Esophagus squamous epithelium (tissue), 5 donors: ENCODE data around the gene CELF4. TPM values are rescaled to one million over a fixed set of nuclear protein-coding genes. Genes with fewer than 3 reads are reported as not detected.

Experiments used
- DNase-seq: peaks from one replicate; lab custom pipeline; 2025; lab: John Stamatoyannopoulos, UW
- H3K27ac ChIP-seq, 4 donors: fragments of 200-600 bp; sonication (generic); one replicate each; pipeline ENCODE4 v1.5.1; 2016 to 2019; ENCODE audit warnings: mild to moderate bottlenecking in 1 of 4
- H3K27me3 ChIP-seq, 4 donors: fragments of 200-600 bp; sonication (generic); 1 replicate in 3 of 4; 2 replicates in 1 of 4; pipeline versions ENCODE4 v1.5.1 to v1.6.0; 2017 to 2021; ENCODE audit warnings: antibody characterized with exemption in 1 of 4
- H3K36me3 ChIP-seq, 3 donors: fragments of 200-600 bp; sonication (generic); one replicate each; pipeline ENCODE4 v1.5.1; 2016 to 2019
- H3K4me1 ChIP-seq, 3 donors: fragments of 200-600 bp; sonication (generic); one replicate each; pipeline ENCODE4 v1.5.1; 2017 to 2019
- H3K4me3 ChIP-seq, 4 donors: fragments of 200-600 bp; sonication (generic); 1 replicate in 3 of 4; 2 replicates in 1 of 4; pipeline ENCODE4 v1.5.1; 2016 to 2019; ENCODE audit warnings: mild to moderate bottlenecking in 2 of 4, moderate library complexity in 1 of 4
- H3K9me3 ChIP-seq, 3 donors: fragments of 200-600 bp; sonication (generic); one replicate each; pipeline ENCODE4 v1.5.1; 2016 to 2019
- POLR2A ChIP-seq, 4 donors: fragments of 450-650 bp; IDR thresholded peaks; one replicate each; pipeline ENCODE4 v1.6.1; 2017; ENCODE audit warnings: antibody characterized with exemption in 4 of 4, mild to moderate bottlenecking in 4 of 4, moderate library complexity in 3 of 4
- WGBS, 2 donors: methylation state at CpG; one replicate each; pipeline ENCODE4 v1.1.5; 2018; 5-methylcytosine and 5-hydroxymethylcytosine counted together
- intact Hi-C: fragments of 100-400 bp; cut with DNase I; formaldehyde crosslinking; loops from one replicate; pipeline ENCODE4 v1.15.0; 2022
- total RNA-seq, 4 donors: library from RNA; depleted of rRNA; stranded (reverse); fragments of >200 nt; gene quantifications; one replicate each; pipeline ENCODE4 v1.1.0, GENCODE V29; 2016
- TF ChIP-seq, protein P1 (sequence below), 6 experiments: fragments of 450-650 bp in 4 of 6; fragments of 200-600 bp in 2 of 6; sonication (generic) in 2 of 6; IDR thresholded peaks; one replicate each; pipeline ENCODE4 v1.5.1; 2016 to 2019; ENCODE audit warnings: antibody characterized with exemption in 6 of 6, mild to moderate bottlenecking in 4 of 6, moderate library complexity in 4 of 6
- donor health status: DM: yes; HTN: yes; CAD: no.

CELF4 gene
- total RNA-seq, 4 donors from 2014 or later, result not detected

DNA sequence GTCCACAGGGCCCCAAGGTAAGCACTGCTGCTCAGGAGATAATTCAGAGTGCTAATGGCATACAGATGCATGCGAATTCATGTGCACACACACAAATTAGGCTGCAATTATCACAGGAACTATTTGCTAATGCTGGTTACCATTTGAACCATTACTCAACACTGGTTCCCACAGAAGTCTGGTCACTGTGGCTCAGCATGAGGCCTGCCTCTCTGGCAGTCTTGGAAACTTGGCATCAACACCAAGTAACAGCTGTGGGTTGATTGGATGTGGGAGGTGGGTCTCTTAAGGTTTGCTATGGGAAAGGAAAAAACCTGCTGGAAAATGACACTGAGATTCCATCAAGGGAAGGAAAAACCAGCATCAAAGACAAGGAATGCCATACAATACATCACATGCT is 105.0 kb downstream of the CELF4 start:
- Histone ChIP-seq H3K4me3 (no peak overlapping the region), H3K4me1 (no peaks in the 10 kb centered on the region), H3K27me3 (peaks cover 0 to 9% (median 0%) of the 10 kb centered on the region in 4 donors), H3K36me3 (no peaks in the 10 kb centered on the region), H3K9me3 (no peaks in the 10 kb centered on the region), H3K27ac (no peak overlapping the region)
- WGBS, 2 donors, result 83 to 100% methylated on average over 1 of the region's 1 CpG
- no peak for DNase-seq
- intact Hi-C loops, result no loop called here
- TF ChIP-seq, protein P1, sequence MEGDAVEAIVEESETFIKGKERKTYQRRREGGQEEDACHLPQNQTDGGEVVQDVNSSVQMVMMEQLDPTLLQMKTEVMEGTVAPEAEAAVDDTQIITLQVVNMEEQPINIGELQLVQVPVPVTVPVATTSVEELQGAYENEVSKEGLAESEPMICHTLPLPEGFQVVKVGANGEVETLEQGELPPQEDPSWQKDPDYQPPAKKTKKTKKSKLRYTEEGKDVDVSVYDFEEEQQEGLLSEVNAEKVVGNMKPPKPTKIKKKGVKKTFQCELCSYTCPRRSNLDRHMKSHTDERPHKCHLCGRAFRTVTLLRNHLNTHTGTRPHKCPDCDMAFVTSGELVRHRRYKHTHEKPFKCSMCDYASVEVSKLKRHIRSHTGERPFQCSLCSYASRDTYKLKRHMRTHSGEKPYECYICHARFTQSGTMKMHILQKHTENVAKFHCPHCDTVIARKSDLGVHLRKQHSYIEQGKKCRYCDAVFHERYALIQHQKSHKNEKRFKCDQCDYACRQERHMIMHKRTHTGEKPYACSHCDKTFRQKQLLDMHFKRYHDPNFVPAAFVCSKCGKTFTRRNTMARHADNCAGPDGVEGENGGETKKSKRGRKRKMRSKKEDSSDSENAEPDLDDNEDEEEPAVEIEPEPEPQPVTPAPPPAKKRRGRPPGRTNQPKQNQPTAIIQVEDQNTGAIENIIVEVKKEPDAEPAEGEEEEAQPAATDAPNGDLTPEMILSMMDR (IDR thresholded peaks at IDR 0.05), result no peak
- TF ChIP-seq POLR2A (IDR thresholded peaks at IDR 0.05), result no peak

DNA sequence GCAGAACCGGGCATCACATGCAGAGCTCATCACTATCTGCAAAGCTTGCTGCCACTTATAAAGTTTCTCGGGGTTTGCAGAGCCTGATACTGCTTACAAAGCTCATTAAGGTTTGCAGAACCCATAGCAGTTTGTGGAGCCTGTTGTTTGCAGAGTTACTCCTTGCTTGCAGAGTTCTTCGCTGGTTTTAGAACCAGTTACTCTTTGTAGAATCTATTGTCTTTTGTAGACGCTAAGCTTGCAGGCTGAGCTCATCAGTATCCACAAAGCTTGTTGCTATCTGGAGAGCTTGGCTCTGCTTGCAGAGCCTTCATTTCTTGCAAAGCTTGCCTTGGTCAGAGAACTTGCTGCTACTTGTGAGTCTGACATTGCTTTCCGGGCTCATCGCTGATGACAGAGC is 106.9 kb downstream of the CELF4 start:
- TF ChIP-seq, protein P1 (IDR thresholded peaks at IDR 0.05), result no peak
- TF ChIP-seq POLR2A (IDR thresholded peaks at IDR 0.05), result no peak
- 70 to 73% methylated on average over 4 to 6 of the region's 6 CpGs for WGBS, 2 donors
- no peak for DNase-seq
- H3K27me3 ChIP-seq, result peaks cover 0 to 2% (median 0%) of the 10 kb centered on the region in 4 donors
- intact Hi-C loops, result no loop called here
- H3K4me1 ChIP-seq, result peaks cover 0 to under 1% (median 0%) of the 10 kb centered on the region in 3 donors
- H3K9me3 ChIP-seq, result no peaks in the 10 kb centered on the region
- no peak overlapping the region for H3K4me3 ChIP-seq
- H3K27ac ChIP-seq, result no peak overlapping the region
- no peaks in the 10 kb centered on the region for H3K36me3 ChIP-seq

- Histone ChIP-seq H3K4me1 (peaks cover 0 to 10% (median 3%) of the 10 kb centered on the region in 3 donors), H3K27ac (no peak overlapping the region), H3K27me3 (peaks cover 0 to 2% (median 0%) of the 10 kb centered on the region in 4 donors), H3K9me3 (no peaks in the 10 kb centered on the region), H3K4me3 (no peak overlapping the region), H3K36me3 (no peaks in the 10 kb centered on the region)
- 46 to 65% methylated on average over 6 to 8 of the region's 8 CpGs for WGBS, 2 donors
- intact Hi-C loops, result no loop called here
- no peak for DNase-seq
- TF ChIP-seq, protein P1 (IDR thresholded peaks at IDR 0.05), result no peak
- no peak for TF ChIP-seq POLR2A (IDR thresholded peaks at IDR 0.05)
Observed at GRCh38 chr18:37457753-37458152, 107.8 kb downstream of the CELF4 start.

- WGBS, 2 donors, result 72 to 85% methylated on average over 2 of the region's 3 CpGs
- Histone ChIP-seq H3K36me3 (no peaks in the 10 kb centered on the region), H3K27me3 (peaks cover 0 to 2% (median 0%) of the 10 kb centered on the region in 4 donors), H3K9me3 (no peaks in the 10 kb centered on the region), H3K4me1 (peaks cover 0 to 14% (median 5%) of the 10 kb centered on the region in 3 donors), H3K27ac (no peak overlapping the region), H3K4me3 (no peak overlapping the region)
- intact Hi-C loops, result no loop called here
- DNase-seq, result no peak
- TF ChIP-seq POLR2A (IDR thresholded peaks at IDR 0.05), result no peak
Observed at GRCh38 chr18:37457341-37457740, 108.3 kb downstream of the CELF4 start.

- no peak overlapping the region for H3K27ac ChIP-seq
- no peak for DNase-seq
- peaks cover 0 to 19% (median 5%) of the 10 kb centered on the region in 3 donors for H3K4me1 ChIP-seq
- H3K36me3 ChIP-seq, result no peaks in the 10 kb centered on the region
- WGBS, 2 donors, result 56 to 78% methylated on average over 1 to 2 of the region's 5 CpGs
- intact Hi-C loops, result no loop called here
- TF ChIP-seq, protein P1 (IDR thresholded peaks at IDR 0.05), result no peak
- TF ChIP-seq POLR2A (IDR thresholded peaks at IDR 0.05), result no peak
- H3K27me3 ChIP-seq, result peaks cover 0 to 2% (median 0%) of the 10 kb centered on the region in 4 donors
- H3K9me3 ChIP-seq, result no peaks in the 10 kb centered on the region
- H3K4me3 ChIP-seq, result no peak overlapping the region
Observed at GRCh38 chr18:37456873-37457272, 108.7 kb downstream of the CELF4 start.

GRCh38 chr18:37456395-37456794 is 109.2 kb downstream of the CELF4 start:
- Histone ChIP-seq H3K36me3 (no peaks in the 10 kb centered on the region), H3K4me1 (peaks cover 0 to 22% (median 5%) of the 10 kb centered on the region in 3 donors), H3K4me3 (no peak overlapping the region), H3K27me3 (peaks cover 0 to 2% (median 0%) of the 10 kb centered on the region in 4 donors), H3K9me3 (no peaks in the 10 kb centered on the region), H3K27ac (no peak overlapping the region)
- WGBS, 2 donors, result 81 to 86% methylated on average over 3 to 4 of the region's 5 CpGs
- intact Hi-C loops, result no loop called here
- TF ChIP-seq, protein P1 (IDR thresholded peaks at IDR 0.05), result no peak
- TF ChIP-seq POLR2A (IDR thresholded peaks at IDR 0.05), result no peak
- DNase-seq, result no peak
